ENCODE results near the gene DENND6B.

DNA sequence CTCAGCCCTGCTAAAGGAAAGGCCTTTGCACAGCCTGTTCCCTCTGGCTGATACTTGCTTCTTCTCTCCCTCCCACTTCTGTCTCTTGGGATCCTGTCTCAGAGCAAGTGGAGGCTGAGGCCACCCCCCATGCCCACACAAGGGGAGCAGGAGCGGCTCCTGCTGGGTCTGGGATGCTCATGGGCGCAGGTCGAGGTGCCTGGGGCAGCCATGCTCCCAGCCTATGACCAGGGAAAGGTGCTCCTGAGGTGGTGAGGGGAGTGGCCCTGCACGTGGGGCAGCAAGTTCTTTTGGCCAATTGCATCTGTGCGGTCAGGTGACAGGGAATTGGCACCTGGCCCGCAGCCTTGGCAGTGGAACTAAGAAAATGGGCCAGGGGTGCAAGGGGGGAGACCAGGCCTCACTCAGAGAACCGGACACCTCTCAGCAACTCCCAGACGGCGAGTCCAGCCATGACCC, 58.1 kb downstream of the DENND6B start:
- TF ChIP-seq CTCF (IDR thresholded peaks at IDR 0.05): no peak
- TF ChIP-seq, protein P1, sequence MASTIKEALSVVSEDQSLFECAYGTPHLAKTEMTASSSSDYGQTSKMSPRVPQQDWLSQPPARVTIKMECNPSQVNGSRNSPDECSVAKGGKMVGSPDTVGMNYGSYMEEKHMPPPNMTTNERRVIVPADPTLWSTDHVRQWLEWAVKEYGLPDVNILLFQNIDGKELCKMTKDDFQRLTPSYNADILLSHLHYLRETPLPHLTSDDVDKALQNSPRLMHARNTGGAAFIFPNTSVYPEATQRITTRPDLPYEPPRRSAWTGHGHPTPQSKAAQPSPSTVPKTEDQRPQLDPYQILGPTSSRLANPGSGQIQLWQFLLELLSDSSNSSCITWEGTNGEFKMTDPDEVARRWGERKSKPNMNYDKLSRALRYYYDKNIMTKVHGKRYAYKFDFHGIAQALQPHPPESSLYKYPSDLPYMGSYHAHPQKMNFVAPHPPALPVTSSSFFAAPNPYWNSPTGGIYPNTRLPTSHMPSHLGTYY (CRISPR knock-in tag; IDR thresholded peaks at IDR 0.05): no peak
- no peak for TF ChIP-seq TP53 (CRISPR knock-in tag; IDR thresholded peaks at IDR 0.05)
- TF ChIP-seq IRF2 (CRISPR knock-in tag; IDR thresholded peaks at IDR 0.05; ENCODE audit: borderline replicate concordance, low read depth): no peak
- no peak for TF ChIP-seq ZNF416 (CRISPR knock-in tag; IDR thresholded peaks at IDR 0.05)
- TF ChIP-seq, protein P2, sequence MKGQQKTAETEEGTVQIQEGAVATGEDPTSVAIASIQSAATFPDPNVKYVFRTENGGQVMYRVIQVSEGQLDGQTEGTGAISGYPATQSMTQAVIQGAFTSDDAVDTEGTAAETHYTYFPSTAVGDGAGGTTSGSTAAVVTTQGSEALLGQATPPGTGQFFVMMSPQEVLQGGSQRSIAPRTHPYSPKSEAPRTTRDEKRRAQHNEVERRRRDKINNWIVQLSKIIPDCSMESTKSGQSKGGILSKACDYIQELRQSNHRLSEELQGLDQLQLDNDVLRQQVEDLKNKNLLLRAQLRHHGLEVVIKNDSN (CRISPR knock-in tag; IDR thresholded peaks at IDR 0.05): no peak
- no peak for TF ChIP-seq SP1 (CRISPR knock-in tag; conservative IDR thresholded peaks at IDR 0.05)
- TF ChIP-seq, protein P3, sequence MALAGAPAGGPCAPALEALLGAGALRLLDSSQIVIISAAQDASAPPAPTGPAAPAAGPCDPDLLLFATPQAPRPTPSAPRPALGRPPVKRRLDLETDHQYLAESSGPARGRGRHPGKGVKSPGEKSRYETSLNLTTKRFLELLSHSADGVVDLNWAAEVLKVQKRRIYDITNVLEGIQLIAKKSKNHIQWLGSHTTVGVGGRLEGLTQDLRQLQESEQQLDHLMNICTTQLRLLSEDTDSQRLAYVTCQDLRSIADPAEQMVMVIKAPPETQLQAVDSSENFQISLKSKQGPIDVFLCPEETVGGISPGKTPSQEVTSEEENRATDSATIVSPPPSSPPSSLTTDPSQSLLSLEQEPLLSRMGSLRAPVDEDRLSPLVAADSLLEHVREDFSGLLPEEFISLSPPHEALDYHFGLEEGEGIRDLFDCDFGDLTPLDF (CRISPR knock-in tag; IDR thresholded peaks at IDR 0.05): no peak
- TF ChIP-seq GTF2I (CRISPR knock-in tag; conservative IDR thresholded peaks at IDR 0.05): no peak
- no peak for TF ChIP-seq FOXK1 (CRISPR knock-in tag; IDR thresholded peaks at IDR 0.05)

Measured in WTC11 (cell line).